ENCODE measurements around the gene HTT. TPM values are rescaled to one million over a fixed set of nuclear protein-coding genes. Genes with fewer than 3 reads are reported as not detected.
"Not testable (repeated sequence)": the region's sequence is repeated elsewhere in the genome, so short reads cannot be mapped to it uniquely, and the experiment has no call there.

The HTT gene
- total RNA-seq, 4 donors from 2014 or later, result 37.5 to 119 (median 48.7) TPM

DNA sequence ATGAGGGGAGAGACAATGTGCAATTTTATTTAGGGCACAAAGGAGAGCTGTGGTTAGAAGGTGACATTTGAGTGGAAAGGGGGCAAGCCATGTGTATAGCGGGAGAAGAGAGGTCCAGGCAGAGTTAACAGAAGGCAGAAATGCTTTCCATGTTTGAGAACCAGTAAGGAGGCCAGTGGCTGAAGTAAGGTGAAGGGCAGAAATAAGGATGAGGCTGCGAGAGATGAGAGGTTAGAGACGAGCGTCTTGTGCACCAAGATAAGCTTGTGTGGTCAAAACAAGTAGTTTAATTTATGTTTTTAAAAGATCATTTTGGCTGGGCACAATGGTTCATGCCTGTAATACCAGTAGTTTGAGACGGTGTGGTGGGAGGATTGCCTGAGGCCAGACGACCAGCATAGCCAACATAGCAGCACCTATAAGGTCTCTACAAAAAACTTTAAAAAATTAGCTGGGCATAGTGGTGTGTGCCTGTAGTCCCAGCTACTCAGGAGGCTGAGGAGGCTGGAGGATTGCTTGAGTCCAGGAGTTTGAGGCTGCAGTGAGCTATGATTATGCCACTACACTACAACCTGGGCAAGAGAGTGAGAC is 8.5 kb downstream of the HTT start:
- intact Hi-C loops (cut with DNase I), result no loop called here
- Histone ChIP-seq H3K9me3 (no peaks in the 10 kb centered on the region), H3K27ac (no peak overlapping the region), H3K4me1 (peaks cover 0 to 48% (median 5%) of the 10 kb centered on the region in 3 donors), H3K36me3 (peaks cover 0 to 15% (median 0%) of the 10 kb centered on the region in 3 donors), H3K27me3 (no peaks in the 10 kb centered on the region), H3K4me3 (no peak overlapping the region)
- 74 to 77% methylated on average over 6 of the region's 6 CpGs for WGBS, 2 donors
- no peak for DNase-seq
- TF ChIP-seq, protein P1, sequence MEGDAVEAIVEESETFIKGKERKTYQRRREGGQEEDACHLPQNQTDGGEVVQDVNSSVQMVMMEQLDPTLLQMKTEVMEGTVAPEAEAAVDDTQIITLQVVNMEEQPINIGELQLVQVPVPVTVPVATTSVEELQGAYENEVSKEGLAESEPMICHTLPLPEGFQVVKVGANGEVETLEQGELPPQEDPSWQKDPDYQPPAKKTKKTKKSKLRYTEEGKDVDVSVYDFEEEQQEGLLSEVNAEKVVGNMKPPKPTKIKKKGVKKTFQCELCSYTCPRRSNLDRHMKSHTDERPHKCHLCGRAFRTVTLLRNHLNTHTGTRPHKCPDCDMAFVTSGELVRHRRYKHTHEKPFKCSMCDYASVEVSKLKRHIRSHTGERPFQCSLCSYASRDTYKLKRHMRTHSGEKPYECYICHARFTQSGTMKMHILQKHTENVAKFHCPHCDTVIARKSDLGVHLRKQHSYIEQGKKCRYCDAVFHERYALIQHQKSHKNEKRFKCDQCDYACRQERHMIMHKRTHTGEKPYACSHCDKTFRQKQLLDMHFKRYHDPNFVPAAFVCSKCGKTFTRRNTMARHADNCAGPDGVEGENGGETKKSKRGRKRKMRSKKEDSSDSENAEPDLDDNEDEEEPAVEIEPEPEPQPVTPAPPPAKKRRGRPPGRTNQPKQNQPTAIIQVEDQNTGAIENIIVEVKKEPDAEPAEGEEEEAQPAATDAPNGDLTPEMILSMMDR (IDR thresholded peaks at IDR 0.05), result no peak
- TF ChIP-seq POLR2A (IDR thresholded peaks at IDR 0.05), result no peak

DNA sequence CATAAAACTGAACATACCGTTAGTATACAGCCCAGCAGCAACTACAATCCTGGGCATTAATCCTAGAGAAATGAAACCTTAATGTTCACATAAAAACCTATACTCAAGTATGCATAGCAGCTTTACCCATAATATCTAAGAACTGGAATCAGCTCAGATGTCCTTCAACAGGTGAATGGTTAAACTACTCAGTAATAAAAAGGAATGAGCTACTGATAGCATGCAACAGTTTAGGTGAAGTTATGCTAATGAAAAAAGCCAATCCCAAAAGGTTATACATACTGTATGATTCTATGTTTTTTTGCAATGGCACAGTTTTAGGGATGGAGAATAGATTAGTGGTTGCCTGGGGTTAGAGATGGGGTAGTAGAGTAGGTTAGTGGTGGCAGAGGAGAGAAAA is 9.3 kb downstream of the HTT start:
- Histone ChIP-seq H3K4me1 (peaks cover 0 to 41% (median 5%) of the 10 kb centered on the region in 3 donors), H3K4me3 (no peak overlapping the region), H3K36me3 (peaks cover 0 to 22% (median 0%) of the 10 kb centered on the region in 3 donors), H3K9me3 (no peaks in the 10 kb centered on the region), H3K27me3 (no peaks in the 10 kb centered on the region), H3K27ac (no peak overlapping the region)
- WGBS, 2 donors, result 26 to 65% methylated on average over 1 of the region's 1 CpG
- no peak for TF ChIP-seq POLR2A (IDR thresholded peaks at IDR 0.05)
- TF ChIP-seq, protein P1 (IDR thresholded peaks at IDR 0.05), result no peak
- intact Hi-C loops (cut with DNase I), result no loop called here
- DNase-seq, result no peak

DNA sequence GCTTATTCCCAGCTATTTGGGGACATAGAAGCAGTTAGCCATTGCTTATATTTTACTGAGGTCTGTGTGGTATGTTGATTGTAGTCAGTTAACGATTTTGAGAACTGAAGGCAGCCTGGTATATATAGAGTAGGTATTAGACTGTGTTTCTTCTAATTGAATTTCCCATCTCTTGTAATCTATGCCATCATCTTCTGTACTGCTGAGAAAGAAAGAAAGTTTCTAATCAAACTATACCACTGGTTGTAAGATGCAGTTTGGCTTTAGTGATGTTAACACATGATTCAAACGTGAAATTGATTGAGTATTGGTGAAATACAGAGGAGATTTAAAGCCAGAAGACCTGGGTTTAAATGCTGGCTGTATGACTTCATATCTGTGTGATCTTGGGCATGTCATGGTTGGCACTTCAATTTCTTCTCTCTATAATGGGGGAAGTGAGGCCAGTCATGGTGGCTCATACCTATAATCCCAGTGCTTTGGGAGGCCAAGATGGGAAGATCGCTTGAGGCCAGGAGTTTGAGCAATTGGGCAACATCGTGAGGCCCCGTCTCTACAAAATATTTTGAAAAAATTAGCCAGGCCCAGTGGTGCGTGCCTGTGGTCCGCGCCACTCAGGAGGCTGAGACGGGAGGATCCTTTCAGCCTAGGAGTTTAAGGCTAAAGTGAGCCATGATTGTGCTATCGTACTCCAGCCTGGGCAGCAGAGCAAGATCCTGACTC is 11.6 kb downstream of the HTT start:
- H3K9me3 ChIP-seq, result no peaks in the 10 kb centered on the region
- peaks cover 0 to 37% (median 0%) of the 10 kb centered on the region in 3 donors for H3K36me3 ChIP-seq
- intact Hi-C loops (cut with DNase I), result no loop called here
- peak overlapping the region in 3 of 4 donors; percentile 18 to 78 (median 76) for H3K27ac ChIP-seq
- no peak overlapping the region for H3K4me3 ChIP-seq
- no peaks in the 10 kb centered on the region for H3K27me3 ChIP-seq
- no peak for DNase-seq
- peaks cover 0 to 40% (median 5%) of the 10 kb centered on the region in 3 donors for H3K4me1 ChIP-seq
- TF ChIP-seq, protein P1 (IDR thresholded peaks at IDR 0.05), result no peak
- no peak for TF ChIP-seq POLR2A (IDR thresholded peaks at IDR 0.05)
- WGBS, 2 donors, result 86 to 92% methylated on average over 10 of the region's 10 CpGs

DNA sequence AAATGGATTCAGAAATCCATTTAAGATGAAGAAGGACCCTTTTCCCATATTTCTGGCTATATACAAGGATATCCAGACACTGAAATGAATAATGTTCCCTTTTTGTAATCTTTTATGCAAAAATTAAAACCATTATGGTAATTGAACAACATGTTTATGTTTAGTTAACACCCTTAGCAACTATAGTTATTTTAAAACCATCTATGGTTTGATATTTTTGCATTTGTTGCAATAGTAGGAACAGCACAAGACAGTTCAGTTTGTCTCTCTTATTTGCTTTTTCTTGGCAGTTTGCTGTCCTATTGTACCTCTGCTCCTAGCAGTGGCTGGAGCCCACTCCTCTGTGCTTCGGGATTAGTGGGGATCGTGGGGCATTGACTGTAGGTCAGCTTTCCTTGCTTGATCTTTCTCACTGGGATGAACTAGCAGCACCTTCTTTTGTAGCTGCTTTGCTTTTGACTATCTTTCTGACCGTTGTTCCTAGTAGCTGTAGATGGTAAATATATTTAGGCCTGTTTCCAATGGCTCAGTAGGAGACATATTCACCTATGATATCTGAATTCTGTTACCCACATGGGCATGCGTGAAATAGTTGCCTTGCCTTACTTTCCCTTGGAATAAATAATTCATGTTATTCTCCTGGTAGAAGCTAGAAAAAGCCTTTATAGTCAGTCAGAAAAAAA is 12.8 kb downstream of the HTT start:
- H3K4me1 ChIP-seq, result peaks cover 0 to 31% (median 5%) of the 10 kb centered on the region in 3 donors
- 82 to 94% methylated on average over 4 of the region's 4 CpGs for WGBS, 2 donors
- H3K27me3 ChIP-seq, result no peaks in the 10 kb centered on the region
- H3K27ac ChIP-seq, result no peak overlapping the region
- DNase-seq, result no peak
- intact Hi-C loops (cut with DNase I), result no loop called here
- TF ChIP-seq, protein P1 (IDR thresholded peaks at IDR 0.05), result no peak
- no peak for TF ChIP-seq POLR2A (IDR thresholded peaks at IDR 0.05)
- H3K9me3 ChIP-seq, result no peaks in the 10 kb centered on the region
- H3K4me3 ChIP-seq, result no peak overlapping the region
- H3K36me3 ChIP-seq, result peaks cover 0 to 47% (median 0%) of the 10 kb centered on the region in 3 donors

DNA sequence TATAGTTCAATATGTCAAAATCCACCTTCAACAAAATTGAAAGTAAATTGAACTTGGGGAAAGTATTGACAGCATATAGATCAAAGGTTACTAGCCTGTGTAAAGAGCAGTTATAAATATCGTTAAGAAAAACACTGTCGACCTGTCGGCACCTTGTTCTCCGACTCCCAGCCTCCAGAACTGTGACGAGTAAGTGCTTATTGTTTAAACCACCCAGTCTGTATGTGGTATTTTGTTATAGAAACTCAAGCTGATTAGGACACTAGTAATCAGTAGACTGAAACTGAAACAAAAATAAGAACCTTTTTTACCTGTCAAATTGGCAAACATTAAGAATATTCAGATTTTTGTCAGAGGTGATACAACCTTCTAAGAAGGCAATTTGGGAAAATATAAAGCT is 17.0 kb downstream of the HTT start:
- Histone ChIP-seq H3K4me1 (no peaks in the 10 kb centered on the region), H3K36me3 (peaks cover 0 to 84% (median 0%) of the 10 kb centered on the region in 3 donors), H3K27me3 (no peaks in the 10 kb centered on the region), H3K9me3 (no peaks in the 10 kb centered on the region), H3K27ac (no peak overlapping the region), H3K4me3 (no peak overlapping the region)
- intact Hi-C loops (cut with DNase I), result no loop called here
- WGBS, 2 donors, result 57 to 77% methylated on average over 5 of the region's 5 CpGs
- no peak for DNase-seq
- TF ChIP-seq POLR2A (IDR thresholded peaks at IDR 0.05), result no peak
- TF ChIP-seq, protein P1 (IDR thresholded peaks at IDR 0.05), result no peak

DNA sequence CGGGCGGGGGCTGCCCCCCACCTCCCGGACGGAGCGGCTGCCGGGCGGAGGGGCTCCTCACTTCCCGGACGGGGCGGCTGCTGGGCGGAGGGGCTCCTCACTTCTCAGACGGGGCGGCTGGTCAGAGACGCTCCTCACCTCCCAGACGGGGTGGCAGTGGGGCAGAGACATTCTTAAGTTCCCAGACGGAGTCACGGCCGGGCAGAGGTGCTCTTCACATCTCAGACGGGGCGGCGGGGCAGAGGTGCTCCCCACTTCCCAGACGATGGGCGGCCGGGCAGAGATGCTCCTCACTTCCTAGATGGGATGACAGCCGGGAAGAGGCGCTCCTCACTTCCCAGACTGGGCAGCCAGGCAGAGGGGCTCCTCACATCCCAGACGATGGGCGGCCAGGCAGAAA is 20.2 kb downstream of the HTT start:
- H3K27me3 ChIP-seq; H3K27ac ChIP-seq; H3K4me1 ChIP-seq; intact Hi-C loops (cut with DNase I); H3K4me3 ChIP-seq; H3K9me3 ChIP-seq; DNase-seq: not testable (repeated sequence)
- WGBS, 2 donors, result no CpG with 5 or more reads among the region's 28 CpGs
- peaks cover 0 to 66% (median 0%) of the 10 kb centered on the region in 3 donors for H3K36me3 ChIP-seq

Data from esophagus squamous epithelium (tissue), 5 donors.